Neural cell (in vitro differentiated cells): ENCODE data around the gene COA6.

Source experiments
- EP300 ChIP-seq: fragments of 450-650 bp; conservative IDR thresholded peaks from 2 replicates; pipeline ENCODE4 v1.6.1; 2014; ENCODE audit warnings: antibody characterized with exemption, mild to moderate bottlenecking, moderate library complexity; ENCODE audit not compliant: poor library complexity, severe bottlenecking
- EZH2 ChIP-seq: fragments of 200-600, 300-800 bp; shearing (Covaris generic), sonication (generic); IDR thresholded peaks from 2 replicates; pipeline ENCODE4 v1.6.1; 2014; ENCODE audit warnings: antibody characterized with exemption, low read length, borderline replicate concordance, mild to moderate bottlenecking; ENCODE audit not compliant: insufficient read depth, poor library complexity, severe bottlenecking
- RAD21 ChIP-seq: fragments of 450-650 bp; conservative IDR thresholded peaks from 2 replicates; pipeline ENCODE4 v1.6.1; 2014; ENCODE audit warnings: antibody characterized with exemption, mild to moderate bottlenecking, moderate library complexity
- TAF1 ChIP-seq: IDR thresholded peaks from 2 replicates; pipeline ENCODE4 v1.6.1; 2012; ENCODE audit warnings: low read depth
- TF ChIP-seq, protein P1 (sequence below): fragments of 450-650 bp; IDR thresholded peaks from 2 replicates; pipeline ENCODE4 v1.5.1; 2014; ENCODE audit warnings: antibody characterized with exemption, mild to moderate bottlenecking, moderate library complexity; ENCODE audit not compliant: poor library complexity, severe bottlenecking
- TF ChIP-seq, protein P2 (sequence below): IDR thresholded peaks from 2 replicates; pipeline ENCODE4 v1.6.1; 2012; ENCODE audit warnings: borderline replicate concordance

DNA sequence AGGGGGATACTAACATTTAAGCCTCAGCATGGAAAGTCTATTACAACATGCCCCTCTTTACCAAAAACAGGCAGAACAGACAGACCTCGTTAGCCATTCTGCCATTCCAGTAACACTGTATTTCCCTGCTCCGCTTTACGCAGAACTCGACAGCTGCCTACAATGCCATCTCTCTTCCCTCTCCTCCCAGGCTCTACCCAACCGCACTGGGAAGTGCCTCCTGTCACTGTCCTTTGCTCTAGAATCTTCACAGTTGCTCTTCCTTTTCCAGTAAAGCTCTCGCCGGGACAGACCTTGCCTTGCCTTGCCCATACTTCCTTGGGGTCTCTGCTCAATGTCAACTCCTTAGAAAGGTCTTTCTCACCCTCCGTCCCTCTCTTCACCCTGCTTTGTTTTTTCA is 22.8 kb downstream of the COA6 start:
- TF ChIP-seq, protein P1, sequence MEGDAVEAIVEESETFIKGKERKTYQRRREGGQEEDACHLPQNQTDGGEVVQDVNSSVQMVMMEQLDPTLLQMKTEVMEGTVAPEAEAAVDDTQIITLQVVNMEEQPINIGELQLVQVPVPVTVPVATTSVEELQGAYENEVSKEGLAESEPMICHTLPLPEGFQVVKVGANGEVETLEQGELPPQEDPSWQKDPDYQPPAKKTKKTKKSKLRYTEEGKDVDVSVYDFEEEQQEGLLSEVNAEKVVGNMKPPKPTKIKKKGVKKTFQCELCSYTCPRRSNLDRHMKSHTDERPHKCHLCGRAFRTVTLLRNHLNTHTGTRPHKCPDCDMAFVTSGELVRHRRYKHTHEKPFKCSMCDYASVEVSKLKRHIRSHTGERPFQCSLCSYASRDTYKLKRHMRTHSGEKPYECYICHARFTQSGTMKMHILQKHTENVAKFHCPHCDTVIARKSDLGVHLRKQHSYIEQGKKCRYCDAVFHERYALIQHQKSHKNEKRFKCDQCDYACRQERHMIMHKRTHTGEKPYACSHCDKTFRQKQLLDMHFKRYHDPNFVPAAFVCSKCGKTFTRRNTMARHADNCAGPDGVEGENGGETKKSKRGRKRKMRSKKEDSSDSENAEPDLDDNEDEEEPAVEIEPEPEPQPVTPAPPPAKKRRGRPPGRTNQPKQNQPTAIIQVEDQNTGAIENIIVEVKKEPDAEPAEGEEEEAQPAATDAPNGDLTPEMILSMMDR, result no peak
- TF ChIP-seq TAF1 (no peak), RAD21 (no peak), EZH2 (no peak), EP300 (no peak)
- TF ChIP-seq, protein P2, sequence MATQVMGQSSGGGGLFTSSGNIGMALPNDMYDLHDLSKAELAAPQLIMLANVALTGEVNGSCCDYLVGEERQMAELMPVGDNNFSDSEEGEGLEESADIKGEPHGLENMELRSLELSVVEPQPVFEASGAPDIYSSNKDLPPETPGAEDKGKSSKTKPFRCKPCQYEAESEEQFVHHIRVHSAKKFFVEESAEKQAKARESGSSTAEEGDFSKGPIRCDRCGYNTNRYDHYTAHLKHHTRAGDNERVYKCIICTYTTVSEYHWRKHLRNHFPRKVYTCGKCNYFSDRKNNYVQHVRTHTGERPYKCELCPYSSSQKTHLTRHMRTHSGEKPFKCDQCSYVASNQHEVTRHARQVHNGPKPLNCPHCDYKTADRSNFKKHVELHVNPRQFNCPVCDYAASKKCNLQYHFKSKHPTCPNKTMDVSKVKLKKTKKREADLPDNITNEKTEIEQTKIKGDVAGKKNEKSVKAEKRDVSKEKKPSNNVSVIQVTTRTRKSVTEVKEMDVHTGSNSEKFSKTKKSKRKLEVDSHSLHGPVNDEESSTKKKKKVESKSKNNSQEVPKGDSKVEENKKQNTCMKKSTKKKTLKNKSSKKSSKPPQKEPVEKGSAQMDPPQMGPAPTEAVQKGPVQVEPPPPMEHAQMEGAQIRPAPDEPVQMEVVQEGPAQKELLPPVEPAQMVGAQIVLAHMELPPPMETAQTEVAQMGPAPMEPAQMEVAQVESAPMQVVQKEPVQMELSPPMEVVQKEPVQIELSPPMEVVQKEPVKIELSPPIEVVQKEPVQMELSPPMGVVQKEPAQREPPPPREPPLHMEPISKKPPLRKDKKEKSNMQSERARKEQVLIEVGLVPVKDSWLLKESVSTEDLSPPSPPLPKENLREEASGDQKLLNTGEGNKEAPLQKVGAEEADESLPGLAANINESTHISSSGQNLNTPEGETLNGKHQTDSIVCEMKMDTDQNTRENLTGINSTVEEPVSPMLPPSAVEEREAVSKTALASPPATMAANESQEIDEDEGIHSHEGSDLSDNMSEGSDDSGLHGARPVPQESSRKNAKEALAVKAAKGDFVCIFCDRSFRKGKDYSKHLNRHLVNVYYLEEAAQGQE, result no peak
